ENCODE results near the gene NCOA7.

The NCOA7 gene

DNA sequence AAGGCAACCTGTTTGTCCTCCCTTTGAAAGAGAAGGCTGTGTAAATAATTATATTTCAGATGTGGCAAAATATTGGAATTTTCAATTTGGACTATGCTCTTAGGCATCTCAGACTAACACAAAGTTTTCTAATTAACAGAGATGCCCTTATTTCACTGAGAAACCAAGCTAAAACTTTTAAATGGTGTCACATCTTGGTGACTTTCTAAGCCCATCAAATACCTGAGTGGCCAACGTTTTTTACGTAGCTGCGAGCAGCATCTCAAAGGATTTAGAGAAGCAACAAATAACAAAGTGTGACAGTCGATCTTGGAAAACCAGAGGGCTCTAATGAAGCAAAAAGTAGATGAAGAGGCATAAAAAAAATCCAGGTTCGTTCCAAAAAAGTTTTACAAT, 44.7 kb upstream of the NCOA7 start:
- Histone ChIP-seq H3K27me3 (ENCODE audit: control insufficient read depth, low read length) (peaks cover 51% of the 10 kb centered on the region), H3K9me3 (ENCODE audit: control insufficient read depth, insufficient read depth, low read length) (no peaks in the 10 kb centered on the region), H4K20me1 (ENCODE audit: control insufficient read depth, insufficient read depth, low read depth, low read length) (no peaks in the 10 kb centered on the region), H3K79me2 (ENCODE audit: control insufficient read depth, low read length) (peaks cover 3% of the 10 kb centered on the region; the same call in 1 of the 2 replicates), H3K4me3 (ENCODE audit: low read length) (0 out of 2 replicates have a peak overlapping the region, but pooled peaks have one; percentile 88), H3K9me2 (replicated peaks; ENCODE audit: control insufficient read depth, low read length) (no peaks in the 10 kb centered on the region), H3F3A (ENCODE audit: control insufficient read depth, insufficient read depth) (peaks cover 11% of the 10 kb centered on the region), H3K27ac (ENCODE audit: low read depth, low read length) (no peak overlapping the region), H3K4me1 (ENCODE audit: control insufficient read depth, low read length) (peaks cover 52% of the 10 kb centered on the region), H3K4me2 (ENCODE audit: low read length) (peak overlapping the region; percentile 93), H3K36me3 (ENCODE audit: control insufficient read depth, low read length) (no peaks in the 10 kb centered on the region; the same call in 1 of the 2 replicates)
- no peak for TF ChIP-seq EZH2phosphoT487 (IDR thresholded peaks at IDR 0.05; ENCODE audit: borderline replicate concordance, low read length)

DNA sequence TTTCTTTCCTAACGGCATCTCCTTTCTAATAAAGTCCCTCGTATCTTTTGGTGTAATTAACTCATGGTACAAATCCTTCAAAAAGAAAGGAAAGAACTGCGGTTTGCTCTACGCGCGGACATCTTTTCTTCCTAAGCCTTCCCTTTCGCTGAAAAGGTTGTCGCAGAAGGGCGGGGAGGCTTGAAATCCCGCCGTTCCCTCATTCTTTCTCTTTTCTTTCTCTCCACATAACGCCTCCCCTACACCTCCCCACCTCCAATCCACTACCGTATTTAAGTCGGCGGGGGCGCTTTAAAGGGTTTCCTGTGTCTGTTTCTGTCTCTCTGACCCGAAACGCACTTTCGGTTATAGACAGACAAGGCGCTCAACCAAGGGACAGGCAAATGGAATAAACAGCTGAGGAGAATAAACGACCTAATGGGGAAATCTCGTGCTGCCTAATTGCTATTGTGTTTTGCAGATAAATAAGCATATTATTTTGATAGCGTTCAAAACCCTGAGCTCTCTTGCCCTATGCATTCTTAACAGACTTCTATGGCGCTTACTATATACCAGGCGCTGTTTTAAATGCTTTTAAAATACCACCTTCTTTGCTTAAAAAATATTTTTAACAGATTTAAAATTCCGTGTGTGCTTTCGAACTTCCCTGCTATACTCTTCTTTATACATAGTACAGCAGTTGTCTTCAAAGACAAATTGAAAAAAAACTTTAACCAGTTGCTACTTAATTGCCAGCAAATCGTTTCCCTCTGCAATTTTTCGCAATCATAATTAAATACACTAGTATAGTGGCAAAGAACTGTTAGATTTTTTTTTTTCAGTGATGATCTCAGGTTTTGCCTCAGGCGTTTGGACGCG, 43.8 kb upstream of the NCOA7 start:
- Histone ChIP-seq H3K27ac (ENCODE audit: low read depth, low read length) (peak overlapping the region; percentile 40), H3K27me3 (ENCODE audit: control insufficient read depth, low read length) (peaks cover 58% of the 10 kb centered on the region), H3K4me1 (ENCODE audit: control insufficient read depth, low read length) (peaks cover 60% of the 10 kb centered on the region), H3K9me2 (replicated peaks; ENCODE audit: control insufficient read depth, low read length) (no peaks in the 10 kb centered on the region), H3F3A (ENCODE audit: control insufficient read depth, insufficient read depth) (peaks cover 15% of the 10 kb centered on the region), H3K4me2 (ENCODE audit: low read length) (peak overlapping the region; percentile 93), H3K4me3 (ENCODE audit: low read length) (peak overlapping the region; percentile 88), H4K20me1 (ENCODE audit: control insufficient read depth, insufficient read depth, low read depth, low read length) (no peaks in the 10 kb centered on the region), H3K79me2 (ENCODE audit: control insufficient read depth, low read length) (peaks cover 3% of the 10 kb centered on the region; the same call in 1 of the 2 replicates), H3K9me3 (ENCODE audit: control insufficient read depth, insufficient read depth, low read length) (no peaks in the 10 kb centered on the region), H3K36me3 (ENCODE audit: control insufficient read depth, low read length) (no peaks in the 10 kb centered on the region; the same call in 1 of the 2 replicates)
- no peak; the same call in none of the 2 replicates for TF ChIP-seq EZH2phosphoT487 (IDR thresholded peaks at IDR 0.05; ENCODE audit: borderline replicate concordance, low read length)
- TF ChIP-seq, protein P1, sequence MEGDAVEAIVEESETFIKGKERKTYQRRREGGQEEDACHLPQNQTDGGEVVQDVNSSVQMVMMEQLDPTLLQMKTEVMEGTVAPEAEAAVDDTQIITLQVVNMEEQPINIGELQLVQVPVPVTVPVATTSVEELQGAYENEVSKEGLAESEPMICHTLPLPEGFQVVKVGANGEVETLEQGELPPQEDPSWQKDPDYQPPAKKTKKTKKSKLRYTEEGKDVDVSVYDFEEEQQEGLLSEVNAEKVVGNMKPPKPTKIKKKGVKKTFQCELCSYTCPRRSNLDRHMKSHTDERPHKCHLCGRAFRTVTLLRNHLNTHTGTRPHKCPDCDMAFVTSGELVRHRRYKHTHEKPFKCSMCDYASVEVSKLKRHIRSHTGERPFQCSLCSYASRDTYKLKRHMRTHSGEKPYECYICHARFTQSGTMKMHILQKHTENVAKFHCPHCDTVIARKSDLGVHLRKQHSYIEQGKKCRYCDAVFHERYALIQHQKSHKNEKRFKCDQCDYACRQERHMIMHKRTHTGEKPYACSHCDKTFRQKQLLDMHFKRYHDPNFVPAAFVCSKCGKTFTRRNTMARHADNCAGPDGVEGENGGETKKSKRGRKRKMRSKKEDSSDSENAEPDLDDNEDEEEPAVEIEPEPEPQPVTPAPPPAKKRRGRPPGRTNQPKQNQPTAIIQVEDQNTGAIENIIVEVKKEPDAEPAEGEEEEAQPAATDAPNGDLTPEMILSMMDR (IDR thresholded peaks at IDR 0.05; ENCODE audit: low read depth, low read length, poor library complexity, severe bottlenecking): peak; percentile 41

DNA sequence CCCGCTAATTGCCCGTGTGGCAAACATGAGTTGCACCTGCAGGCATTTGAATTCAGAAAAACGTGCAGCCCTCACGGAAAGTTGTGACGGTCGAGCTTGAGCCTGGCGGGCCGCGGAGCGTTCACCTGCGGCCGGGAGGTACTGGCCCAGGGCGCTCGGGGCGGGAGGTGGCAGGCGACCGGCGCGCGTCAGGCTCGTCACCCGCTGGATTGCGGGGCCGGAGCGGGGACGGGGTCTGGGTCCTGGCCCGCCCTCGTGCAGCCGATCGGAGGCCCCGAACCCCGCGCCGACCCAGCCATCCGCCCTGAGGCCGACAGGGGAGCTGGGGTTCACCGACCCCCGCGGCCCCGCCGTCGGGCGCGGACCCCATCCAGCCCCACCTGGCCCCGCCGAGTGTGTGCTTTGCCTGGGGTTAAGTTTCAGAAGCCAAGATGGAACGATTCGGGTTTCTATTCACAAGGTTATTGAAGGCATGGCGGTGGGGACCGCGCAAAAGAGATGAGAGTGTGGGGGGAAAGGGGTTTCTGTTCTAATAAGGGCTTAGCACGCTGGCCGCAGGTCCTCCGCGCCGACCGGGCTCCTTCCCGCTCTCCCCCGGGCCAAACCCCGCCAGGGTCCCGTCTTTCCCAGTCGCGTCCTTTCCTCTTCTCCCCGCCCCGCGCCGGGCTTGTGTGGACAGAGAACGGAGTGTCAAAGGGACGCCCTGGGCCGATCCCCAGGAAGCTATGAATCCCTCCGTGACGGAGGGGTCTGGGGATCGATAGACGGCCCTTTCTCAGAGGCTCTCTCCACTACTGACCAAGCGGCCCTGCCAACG, 43.0 kb upstream of the NCOA7 start:
- peaks cover 15% of the 10 kb centered on the region for H3F3A ChIP-seq (ENCODE audit: control insufficient read depth, insufficient read depth)
- H3K36me3 ChIP-seq (ENCODE audit: control insufficient read depth, low read length): no peaks in the 10 kb centered on the region; the same call in 1 of the 2 replicates
- TF ChIP-seq EZH2phosphoT487 (IDR thresholded peaks at IDR 0.05; ENCODE audit: borderline replicate concordance, low read length): 0 out of 2 replicates have a peak, but pooled peaks have one; percentile 68
- TF ChIP-seq, protein P1 (IDR thresholded peaks at IDR 0.05; ENCODE audit: low read depth, low read length, poor library complexity, severe bottlenecking): no peak
- peaks cover 3% of the 10 kb centered on the region; the same call in 1 of the 2 replicates for H3K79me2 ChIP-seq (ENCODE audit: control insufficient read depth, low read length)
- H3K4me2 ChIP-seq (ENCODE audit: low read length): peak overlapping the region; percentile 93
- no peaks in the 10 kb centered on the region for H3K9me2 ChIP-seq (replicated peaks; ENCODE audit: control insufficient read depth, low read length)
- peak overlapping the region; percentile 40 for H3K27ac ChIP-seq (ENCODE audit: low read depth, low read length)
- H3K4me1 ChIP-seq (ENCODE audit: control insufficient read depth, low read length): peaks cover 60% of the 10 kb centered on the region
- no peaks in the 10 kb centered on the region for H3K9me3 ChIP-seq (ENCODE audit: control insufficient read depth, insufficient read depth, low read length)
- H4K20me1 ChIP-seq (ENCODE audit: control insufficient read depth, insufficient read depth, low read depth, low read length): no peaks in the 10 kb centered on the region
- H3K4me3 ChIP-seq (ENCODE audit: low read length): peak overlapping the region; percentile 88
- peaks cover 62% of the 10 kb centered on the region for H3K27me3 ChIP-seq (ENCODE audit: control insufficient read depth, low read length)
